ENCODE data around the gene RBM26.

- TF ChIP-seq SNAI2 (CRISPR knock-in tag; IDR thresholded peaks at IDR 0.05) (no peak), ZNF8 (CRISPR knock-in tag; IDR thresholded peaks at IDR 0.05) (no peak), TOX (CRISPR knock-in tag; IDR thresholded peaks at IDR 0.05; ENCODE audit: borderline replicate concordance) (no peak), RARB (CRISPR knock-in tag; IDR thresholded peaks at IDR 0.05) (no peak), ZFP3 (CRISPR knock-in tag; IDR thresholded peaks at IDR 0.05) (no peak), ZFP30 (CRISPR knock-in tag; IDR thresholded peaks at IDR 0.05) (no peak)
Observed at GRCh38 chr13:79271616-79272015, 134.4 kb downstream of the RBM26 start.
